AG09319 (cell line): ENCODE data around the gene JAM3.
A peak's percentile ranks its signal among the peaks of the same experiment; 100 is the strongest.

Source experiments
- DNase-seq: peaks from one replicate; pipeline ENCODE4 v3.0.0-alpha.2; 2010; ENCODE audit warnings: low read depth; ENCODE audit errors: extremely low read depth
- CTCF ChIP-seq: IDR thresholded peaks from 2 replicates; pipeline ENCODE4 v1.5.1; 2011; ENCODE audit warnings: low read depth, mild to moderate bottlenecking, inconsistent platforms, low read length, moderate library complexity

The JAM3 gene

GRCh38 chr11:134119094-134119493 lies 50.2 kb downstream of the JAM3 start:
- no peak for TF ChIP-seq CTCF

GRCh38 chr11:134120143-134120850 lies 51.4 kb downstream of the JAM3 start:
- no peak for TF ChIP-seq CTCF
- peak; percentile 81 for DNase-seq

More at GRCh38 chr11:134119094-134119493, 50.2 kb downstream of the JAM3 start:
- no peak for DNase-seq

GRCh38 chr11:134120921-134121526 lies 52.2 kb downstream of the JAM3 start:
- DNase-seq, result peak; percentile 19
- TF ChIP-seq CTCF, result no peak

GRCh38 chr11:134124660-134125451 lies 56.0 kb downstream of the JAM3 start:
- no peak for DNase-seq
- TF ChIP-seq CTCF, result no peak

GRCh38 chr11:134125507-134125906 lies 56.6 kb downstream of the JAM3 start:
- TF ChIP-seq CTCF, result no peak
- DNase-seq, result no peak

GRCh38 chr11:134126217-134126822 lies 57.4 kb downstream of the JAM3 start:
- peak; percentile 48 for DNase-seq

More at GRCh38 chr11:134126217-134126822, 57.4 kb downstream of the JAM3 start:
- no peak for TF ChIP-seq CTCF
